Mucosa of descending colon (tissue), 3 donors: ENCODE data around the gene THBS4. TPM values are rescaled to one million over a fixed set of nuclear protein-coding genes. Genes with fewer than 3 reads are reported as not detected.

ENCODE experiments used
- ATAC-seq: fragments of 200-7000 bp; cut with Tn5 transposase; one replicate; pipeline ENCODE4 v1.9.1; 2020; ENCODE audit warnings: mild to moderate bottlenecking, moderate library complexity
- DNase-seq, 3 donors: peaks; one replicate each; pipeline ENCODE4 v3.0.0-alpha.2; 2020
- H3K36me3 ChIP-seq: fragments of 200-600 bp; one replicate; pipeline ENCODE4 v1.8.0; 2021; ENCODE audit warnings: low read depth, mild to moderate bottlenecking
- H3K4me1 ChIP-seq: fragments of 200-600 bp; one replicate; pipeline ENCODE4 v1.8.0; 2021; ENCODE audit warnings: low read depth, mild to moderate bottlenecking
- H3K4me3 ChIP-seq: fragments of 200-600 bp; one replicate; pipeline ENCODE4 v1.8.0; 2021; ENCODE audit warnings: mild to moderate bottlenecking
- H3K9me3 ChIP-seq: fragments of 200-600 bp; one replicate; pipeline ENCODE4 v1.8.0; 2021; ENCODE audit warnings: mild to moderate bottlenecking
- CTCF ChIP-seq: fragments of 200-600 bp; IDR thresholded peaks from one replicate; pipeline ENCODE4 v1.8.0; 2022; ENCODE audit warnings: antibody characterized with exemption, mild to moderate bottlenecking
- intact Hi-C, 2 donors: fragments of 100-400 bp; cut with DNase I in 1 of 2; cut with micrococcal nuclease in 1 of 2; formaldehyde crosslinking; loops; one replicate each; pipeline versions ENCODE4 v1.11.0 to v1.11.1; 2022; cut with DNase I, micrococcal nuclease
- total RNA-seq, 3 donors: library from RNA; stranded (reverse); fragmentation: NEBNext Ultra II Directional in 2 of 3; extraction: Animal tissue kit (Norgen Biotek cat#: 25700) in 2 of 3; gene quantifications; one replicate each; pipeline versions ENCODE4 v1.2.1 to v1.2.4, GENCODE V29; 2021 to 2023
- donor health status: DM: no; HTN: no; CAD: no; lungs with moderate emphysema.
- donor health status: DM: no; HTN: no; CAD: no.
- donor health status: DM: no; HTN: yes; CAD: no.

Gene THBS4
- total RNA-seq, 3 donors from 2014 or later = 0.84 to 26.2 (median 4.8) TPM

GRCh38 chr5:80119372-80119771, 84.2 kb downstream of the THBS4 start:
- Histone ChIP-seq H3K4me3 (no peak overlapping the region), H3K9me3 (no peaks in the 10 kb centered on the region), H3K36me3 (no peaks in the 10 kb centered on the region), H3K4me1 (no peaks in the 10 kb centered on the region)
- DNase-seq = no peak
- no peak for ATAC-seq
- intact Hi-C loops = no loop called here
- no peak for TF ChIP-seq CTCF

- H3K4me3 ChIP-seq = no peak overlapping the region
- DNase-seq (no peak), ATAC-seq (peak; percentile 23)
- intact Hi-C loops = no loop called here
- no peak for TF ChIP-seq CTCF
- no peaks in the 10 kb centered on the region for H3K36me3 ChIP-seq
- H3K9me3 ChIP-seq = no peaks in the 10 kb centered on the region
- no peaks in the 10 kb centered on the region for H3K4me1 ChIP-seq
Measured at GRCh38 chr5:80122579-80122978, 87.4 kb downstream of the THBS4 start.

- no peak for TF ChIP-seq CTCF
- Histone ChIP-seq H3K4me3 (no peak overlapping the region), H3K9me3 (no peaks in the 10 kb centered on the region), H3K4me1 (no peaks in the 10 kb centered on the region), H3K36me3 (no peaks in the 10 kb centered on the region)
- intact Hi-C loops = no loop called here
- no peak for ATAC-seq
- DNase-seq = no peak
Measured at GRCh38 chr5:80124121-80124918, 89.2 kb downstream of the THBS4 start.

- peak; percentile 50 for ATAC-seq
- no peaks in the 10 kb centered on the region for H3K9me3 ChIP-seq
- H3K4me1 ChIP-seq = no peaks in the 10 kb centered on the region
- no peak for DNase-seq
- H3K4me3 ChIP-seq = no peak overlapping the region
- H3K36me3 ChIP-seq = no peaks in the 10 kb centered on the region
- intact Hi-C loops = no loop called here
- TF ChIP-seq CTCF = no peak
Measured at GRCh38 chr5:80125022-80125961, 90.1 kb downstream of the THBS4 start.

GRCh38 chr5:80125962-80126480, 90.9 kb downstream of the THBS4 start:
- H3K4me1 ChIP-seq = no peaks in the 10 kb centered on the region
- no peaks in the 10 kb centered on the region for H3K9me3 ChIP-seq
- TF ChIP-seq CTCF = no peak
- no peaks in the 10 kb centered on the region for H3K36me3 ChIP-seq
- intact Hi-C loops = no loop called here
- DNase-seq (no peak), ATAC-seq (peak; percentile 52)
- H3K4me3 ChIP-seq = no peak overlapping the region
